Motor neuron (in vitro differentiated cells): ENCODE results near the gene VWA1. TPM values are rescaled to one million over a fixed set of nuclear protein-coding genes. Genes with fewer than 3 reads are reported as not detected.
A peak's percentile ranks its signal among the peaks of the same experiment; 100 is the strongest.
"Not testable (repeated sequence)": the region's sequence is repeated elsewhere in the genome, so short reads cannot be mapped to it uniquely, and the experiment has no call there.

ENCODE experiments used
- ATAC-seq, 8 experiments: fragments of 200-7000 bp; cut with Tn5 transposase; replicated peaks in 6 of 8; 2 replicates each; pipeline ENCODE4 v1.8.0; 2021; ENCODE audit warnings: mild to moderate bottlenecking in 8 of 8, moderate library complexity in 8 of 8
- H3K27ac ChIP-seq, 2 donors: fragments of 250-450 bp; sonication (Bioruptor Pico); 2 replicates each; pipeline ENCODE4 v1.9.0; 2021; ENCODE audit warnings: antibody characterized with exemption in 2 of 2, mild to moderate bottlenecking in 2 of 2, moderate library complexity in 1 of 2
- H3K4me1 ChIP-seq, 2 donors: fragments of 250-450 bp; sonication (Bioruptor Pico); replicated peaks in 1 of 2; 2 replicates each; pipeline ENCODE4 v1.6.1; 2021; ENCODE audit warnings: antibody characterized with exemption in 2 of 2, mild to moderate bottlenecking in 2 of 2, moderate library complexity in 1 of 2
- H3K4me3 ChIP-seq, 5 donors: fragments of 250-450 bp; sonication (Bioruptor Pico); 2 replicates each; pipeline ENCODE4 v1.9.0; 2021; ENCODE audit warnings: antibody characterized with exemption in 5 of 5, mild to moderate bottlenecking in 5 of 5, moderate library complexity in 4 of 5
- WGBS, 10 experiments: fragments of 450-650 bp; shearing (Covaris generic); methylation state at CpG; one replicate each; pipeline ENCODE4 v1.0.0; 2022; 5-methylcytosine and 5-hydroxymethylcytosine counted together
- in situ Hi-C, 9 experiments: fragments of 400-800 bp; cut with MboI; loops; one replicate each; pipeline ENCODE4 v1.15.0; 2021; ENCODE audit warnings: low sequenced_read_pairs in 9 of 9, low pct_unique_long_range_greater_than_20kb in 2 of 9; ENCODE audit not compliant: unreplicated experiment in 9 of 9
- total RNA-seq, 8 experiments: library from RNA; unstranded; fragments of 300-600 nt; gene quantifications; 2 replicates each; pipeline versions ENCODE4 v1.2.3 to v1.2.4, GENCODE V29; 2022

The VWA1 gene
- total RNA-seq, 8 experiments from 2014 or later = 0.51 to 19.5 (median 5.8) TPM

- Histone ChIP-seq H3K4me3 (no peak overlapping the region), H3K27ac (no peak overlapping the region), H3K4me1 (no peaks in the 10 kb centered on the region)
- 86 to 100% (median 96%) methylated on average over 2 to 5 of the region's 16 CpGs; no CpG with 5 or more reads in 5 of the 10 experiments for WGBS, 10 experiments
- no peak for ATAC-seq
- in situ Hi-C loops = no loop called here
Observed at GRCh38 chr1:1483714-1484113, 48.2 kb downstream of the VWA1 start.

GRCh38 chr1:1484976-1485750 lies 49.7 kb downstream of the VWA1 start:
- peak in 1 of 8 experiments; percentile 6 for ATAC-seq
- in situ Hi-C loops, H3K4me3 ChIP-seq, H3K4me1 ChIP-seq, H3K27ac ChIP-seq: not testable (repeated sequence)
- 100% methylated on average over 2 to 3 of the region's 46 CpGs; no CpG with 5 or more reads in 7 of the 10 experiments for WGBS, 10 experiments

GRCh38 chr1:1485755-1486317 lies 50.3 kb downstream of the VWA1 start:
- H3K4me1 ChIP-seq, in situ Hi-C loops, ATAC-seq, H3K4me3 ChIP-seq, H3K27ac ChIP-seq: not testable (repeated sequence)
- WGBS, 10 experiments = 93 to 97% (median 97%) methylated on average over 6 to 8 of the region's 31 CpGs; no CpG with 5 or more reads in 7 of the 10 experiments

- Histone ChIP-seq H3K27ac (no peak overlapping the region), H3K4me3 (no peak overlapping the region), H3K4me1 (no peaks in the 10 kb centered on the region)
- ATAC-seq = no peak
- in situ Hi-C loops = no loop called here
- WGBS, 10 experiments = 83 to 100% (median 99%) methylated on average over 5 to 8 of the region's 18 CpGs; no CpG with 5 or more reads in 6 of the 10 experiments
Observed at GRCh38 chr1:1487701-1488100, 52.2 kb downstream of the VWA1 start.

GRCh38 chr1:1489231-1489630 lies 53.7 kb downstream of the VWA1 start:
- 88 to 100% (median 98%) methylated on average over 4 to 7 of the region's 16 CpGs; no CpG with 5 or more reads in 6 of the 10 experiments for WGBS, 10 experiments
- Histone ChIP-seq H3K4me1 (no peaks in the 10 kb centered on the region), H3K27ac (no peak overlapping the region), H3K4me3 (no peak overlapping the region)
- ATAC-seq = no peak
- in situ Hi-C loops = no loop called here

- no peaks in the 10 kb centered on the region for H3K4me1 ChIP-seq
- in situ Hi-C loops = no loop called here
- ATAC-seq = no peak
- no peak overlapping the region for H3K27ac ChIP-seq
- WGBS, 10 experiments = 93 to 100% (median 100%) methylated on average over 1 to 8 of the region's 19 CpGs; no CpG with 5 or more reads in 7 of the 10 experiments
- H3K4me3 ChIP-seq = no peak overlapping the region
Observed at GRCh38 chr1:1489861-1490260, 54.4 kb downstream of the VWA1 start.

GRCh38 chr1:1490633-1491230 lies 55.2 kb downstream of the VWA1 start:
- H3K27ac ChIP-seq = no peak overlapping the region
- no peaks in the 10 kb centered on the region for H3K4me1 ChIP-seq
- in situ Hi-C loops = no loop called here
- H3K4me3 ChIP-seq = no peak overlapping the region
- WGBS, 10 experiments = 89 to 100% (median 96%) methylated on average over 1 to 11 of the region's 25 CpGs; no CpG with 5 or more reads in 5 of the 10 experiments
- no peak for ATAC-seq

- H3K4me1 ChIP-seq = no peaks in the 10 kb centered on the region
- no peak overlapping the region for H3K27ac ChIP-seq
- H3K4me3 ChIP-seq = no peak overlapping the region
- 87 to 100% (median 96%) methylated on average over 2 to 10 of the region's 10 CpGs; no CpG with 5 or more reads in 3 of the 10 experiments for WGBS, 10 experiments
- in situ Hi-C loops = no loop called here
- no peak for ATAC-seq
Observed at GRCh38 chr1:1491601-1492000, 56.1 kb downstream of the VWA1 start.

Other genes starting within 250 kb of the VWA1 start
- under 1 TPM in 2 of 8 experiments, not detected in 6; 0.24 to 0.49 TPM for gene TNFRSF18, start 229.1 kb upstream of the VWA1 start, total RNA-seq
- gene TNFRSF4, start 221.5 kb upstream of the VWA1 start, total RNA-seq = under 1 TPM in 6 of 8 experiments, not detected in 2; 0.18 to 1.00 (median 0.25) TPM
- 100 to 1,000 TPM in 3 of 8 experiments, 10 to 100 TPM in 5; 53.9 to 202 (median 76.8) TPM for gene SDF4, start 203.7 kb upstream of the VWA1 start, total RNA-seq
- 10 to 100 TPM in 7 of 8 experiments, 1 to 10 TPM in 1; 9.7 to 36.9 (median 19.7) TPM for gene B3GALT6, start 203.5 kb upstream of the VWA1 start, total RNA-seq
- 1 to 10 TPM in 6 of 8 experiments, under 1 TPM in 1, not detected in 1; 0.99 to 6.1 (median 1.8) TPM for gene C1QTNF12, start 189.0 kb upstream of the VWA1 start, total RNA-seq
- gene UBE2J2, start 161.8 kb upstream of the VWA1 start, total RNA-seq = 10 to 100 TPM; 34.4 to 62.7 (median 46.5) TPM
- 1 to 10 TPM; 1.8 to 6.9 (median 3.2) TPM for gene SCNN1D, start 155.3 kb upstream of the VWA1 start, total RNA-seq
- gene ACAP3, start 127.8 kb upstream of the VWA1 start, total RNA-seq = 10 to 100 TPM; 23.9 to 88.9 (median 48.9) TPM
- 10 to 100 TPM; 12.0 to 45.8 (median 22.4) TPM for gene PUSL1, start 127.1 kb upstream of the VWA1 start, total RNA-seq
- 100 to 1,000 TPM in 4 of 8 experiments, 10 to 100 TPM in 4; 67.5 to 142 (median 103) TPM for gene INTS11, start 111.0 kb upstream of the VWA1 start, total RNA-seq
- gene CPTP, start 110.9 kb upstream of the VWA1 start, total RNA-seq = 10 to 100 TPM; 11.2 to 22.4 (median 13.4) TPM
- gene TAS1R3, start 104.4 kb upstream of the VWA1 start, total RNA-seq = 1 to 10 TPM in 6 of 8 experiments, under 1 TPM in 2; 0.65 to 2.3 (median 1.2) TPM
- 10 to 100 TPM; 47.8 to 81.4 (median 56.8) TPM for gene DVL1, start 86.3 kb upstream of the VWA1 start, total RNA-seq
- gene MXRA8, start 77.1 kb upstream of the VWA1 start, total RNA-seq = 100 to 1,000 TPM in 2 of 8 experiments, 10 to 100 TPM in 6; 13.2 to 115 (median 34.5) TPM
- gene AURKAIP1, start 60.5 kb upstream of the VWA1 start, total RNA-seq = 100 to 1,000 TPM in 7 of 8 experiments, 10 to 100 TPM in 1; 85.0 to 210 (median 152) TPM
- 100 to 1,000 TPM in 7 of 8 experiments, 10 to 100 TPM in 1; 99.6 to 392 (median 163) TPM for gene CCNL2, start 36.4 kb upstream of the VWA1 start, total RNA-seq
- 100 to 1,000 TPM; 127 to 221 (median 160) TPM for gene MRPL20, start 28.4 kb upstream of the VWA1 start, total RNA-seq
- 1 to 10 TPM in 2 of 8 experiments, under 1 TPM in 6; 0.21 to 1.9 (median 0.61) TPM for gene ANKRD65, start 14.4 kb upstream of the VWA1 start, total RNA-seq
- gene ATAD3C, start 14.0 kb downstream of the VWA1 start, total RNA-seq = 1 to 10 TPM in 2 of 8 experiments, under 1 TPM in 6; 0.38 to 2.1 (median 0.64) TPM
- gene ATAD3B, start 36.1 kb downstream of the VWA1 start, total RNA-seq = 10 to 100 TPM; 15.2 to 66.0 (median 32.7) TPM
- 10 to 100 TPM; 19.8 to 65.2 (median 35.2) TPM for gene ATAD3A, start 76.5 kb downstream of the VWA1 start, total RNA-seq
- 10 to 100 TPM in 5 of 8 experiments, 1 to 10 TPM in 1, under 1 TPM in 2; 0.61 to 14.0 (median 10.5) TPM for gene TMEM240, start 104.9 kb downstream of the VWA1 start, total RNA-seq
- 100 to 1,000 TPM in 2 of 8 experiments, 10 to 100 TPM in 6; 73.2 to 138 (median 95.5) TPM for gene SSU72, start 139.2 kb downstream of the VWA1 start, total RNA-seq
- 10 to 100 TPM in 1 of 8 experiments, 1 to 10 TPM in 7; 4.6 to 10.3 (median 6.9) TPM for gene FNDC10, start 164.4 kb downstream of the VWA1 start, total RNA-seq
- 10 to 100 TPM; 19.4 to 71.9 (median 41.6) TPM for gene MIB2, start 179.8 kb downstream of the VWA1 start, total RNA-seq
- gene MMP23B, start 196.5 kb downstream of the VWA1 start, total RNA-seq = 10 to 100 TPM in 1 of 8 experiments, 1 to 10 TPM in 7; 1.3 to 11.8 (median 2.5) TPM
- gene CDK11B, start 223.3 kb downstream of the VWA1 start, total RNA-seq = 10 to 100 TPM; 15.5 to 32.9 (median 23.5) TPM